GM11168 (cell line): ENCODE measurements around the gene ARHGAP18.

ENCODE experiments used
- in situ Hi-C: fragments of 300-500 bp; cut with MboI; formaldehyde crosslinking; loops from one replicate; pipeline ENCODE4 v1.12.0; 2022; ENCODE audit warnings: low sequenced_read_pairs; ENCODE audit not compliant: unreplicated experiment

ARHGAP18 gene

DNA sequence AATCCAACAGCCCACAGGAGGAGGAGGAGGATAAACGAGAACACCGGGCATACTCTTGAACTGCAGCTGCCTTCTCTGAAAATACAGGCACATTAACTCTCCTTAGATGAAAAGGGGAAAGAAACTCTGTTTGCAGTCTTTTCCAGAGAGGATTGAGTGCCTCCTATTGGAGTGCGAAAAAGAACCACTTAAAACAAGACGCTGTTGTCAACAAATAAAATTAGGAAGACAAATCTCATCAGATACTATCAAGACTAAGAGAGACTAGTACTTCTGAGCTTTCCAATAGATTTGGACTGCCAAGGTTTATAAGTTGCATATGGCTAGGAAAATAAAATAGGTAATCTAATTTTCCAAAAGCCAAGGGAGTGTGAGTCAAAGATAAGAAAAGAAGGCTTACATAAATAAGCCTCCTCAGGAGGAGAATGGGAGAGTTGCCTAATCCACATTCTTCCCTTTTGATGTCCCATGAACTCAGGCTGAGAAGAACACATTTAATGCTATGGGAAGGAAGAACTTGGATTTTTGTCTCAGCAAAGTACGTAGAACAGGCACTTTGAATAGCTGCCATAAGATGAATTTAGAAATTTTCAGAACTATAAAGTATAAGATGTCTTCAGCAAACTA, 154.7 kb downstream of the ARHGAP18 start:
- in situ Hi-C loops = no loop called here

DNA sequence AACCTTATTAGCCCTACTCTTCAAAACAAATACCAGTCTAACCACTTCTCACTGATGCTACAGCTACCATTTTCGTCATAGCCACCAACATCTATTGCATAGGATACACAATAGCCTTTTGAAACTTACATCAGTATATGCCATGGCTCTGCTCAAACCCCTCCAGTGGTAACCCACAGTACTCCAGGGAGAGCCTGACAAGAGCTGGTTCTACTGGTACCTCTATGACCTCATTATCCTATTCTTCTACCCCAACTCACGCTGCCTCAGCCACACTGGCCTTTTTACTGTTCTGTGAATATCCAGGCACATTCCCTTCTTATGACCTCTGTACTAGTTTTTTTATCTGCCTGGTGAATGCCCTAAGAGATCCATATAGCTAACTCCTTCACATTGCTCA, 157.6 kb downstream of the ARHGAP18 start:
- in situ Hi-C loops = no loop called here

DNA sequence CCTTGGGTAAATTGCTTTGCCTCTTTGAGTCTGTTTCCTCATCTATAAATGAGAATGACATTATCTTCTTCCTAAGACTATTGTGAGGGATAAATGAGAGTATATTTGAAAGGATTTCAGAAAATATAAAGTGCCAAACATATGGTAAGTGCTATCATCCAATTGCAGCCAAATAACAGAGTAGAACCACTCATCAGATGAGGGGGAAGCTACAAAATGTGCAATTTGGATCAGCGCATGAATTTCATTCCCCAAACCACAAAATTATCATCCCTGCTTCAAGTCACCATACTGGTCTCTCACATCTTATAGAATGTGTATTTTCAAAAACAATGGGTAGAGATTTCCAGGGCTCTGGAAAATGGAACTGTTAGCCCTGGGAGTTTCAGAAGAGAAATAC, 158.5 kb downstream of the ARHGAP18 start:
- in situ Hi-C loops = no loop called here

DNA sequence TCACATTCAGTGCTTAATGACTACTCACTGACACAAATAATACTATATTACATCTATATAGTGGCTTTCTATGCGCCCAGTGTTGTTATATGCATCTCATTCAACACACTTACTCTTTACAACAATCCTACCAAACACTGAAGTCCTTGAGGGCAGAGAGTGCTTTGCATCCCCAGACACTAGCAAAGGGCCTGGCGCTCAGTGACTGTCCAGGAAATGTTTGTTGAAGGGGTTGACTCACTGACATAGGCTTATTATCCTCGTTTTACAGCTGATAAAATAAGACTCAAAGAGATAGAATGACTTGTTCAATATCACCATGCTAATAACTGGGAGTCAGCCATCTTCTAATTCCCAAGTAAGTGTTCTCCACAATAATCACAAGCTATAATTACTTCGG, 163.3 kb downstream of the ARHGAP18 start:
- in situ Hi-C loops = no loop called here

DNA sequence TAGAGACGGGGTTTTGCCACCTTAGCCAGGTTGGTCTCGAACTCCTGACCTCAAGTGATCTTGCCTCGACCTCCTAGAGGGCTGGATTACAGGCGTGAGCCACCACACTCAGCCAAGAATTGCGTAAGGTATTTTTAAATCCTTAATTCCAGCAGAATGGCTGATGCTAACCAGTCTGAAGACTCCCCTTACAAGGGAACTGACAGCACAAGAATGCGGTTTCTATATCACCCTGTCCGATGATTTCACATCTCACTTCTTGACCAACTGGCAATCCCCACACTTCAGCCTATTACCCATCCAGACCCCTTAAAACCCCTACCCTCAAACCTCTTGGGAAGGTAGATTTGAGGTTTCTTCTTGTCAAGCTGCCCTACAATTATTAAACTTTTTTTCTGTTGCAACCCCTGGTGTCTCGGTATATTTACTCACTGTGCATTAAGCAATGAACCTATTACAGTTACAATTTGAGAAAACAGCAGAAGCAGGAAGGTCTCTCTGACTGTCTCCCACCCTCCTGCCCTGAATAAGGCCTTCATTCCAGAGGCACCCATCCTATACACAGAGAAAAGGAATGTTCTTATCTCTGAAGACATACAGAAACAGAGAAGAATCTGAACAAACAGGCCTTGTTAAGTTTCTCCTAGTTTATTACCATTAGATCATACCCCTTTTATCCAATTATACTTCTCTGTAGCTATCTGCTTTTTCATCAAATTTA, 164.9 kb downstream of the ARHGAP18 start:
- in situ Hi-C loops = no loop called here

DNA sequence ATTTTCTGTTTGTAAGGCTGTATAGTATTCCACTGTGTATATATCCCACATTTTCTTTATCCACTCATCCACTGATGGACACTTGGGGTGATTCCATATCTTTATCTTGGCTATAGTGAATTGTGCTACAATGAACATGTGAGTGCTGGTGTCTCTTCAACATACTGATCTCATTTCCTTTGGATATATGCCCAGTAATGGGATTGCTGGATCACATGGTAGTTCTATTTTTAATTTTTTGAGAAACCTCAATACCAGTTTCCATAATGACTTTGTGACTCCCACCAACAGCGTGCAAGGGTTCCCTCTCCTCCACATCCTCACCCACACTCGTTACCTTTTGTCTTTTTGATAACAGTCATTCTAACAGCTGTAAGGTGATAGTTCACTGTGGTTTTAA, 166.0 kb downstream of the ARHGAP18 start:
- in situ Hi-C loops = no loop called here

DNA sequence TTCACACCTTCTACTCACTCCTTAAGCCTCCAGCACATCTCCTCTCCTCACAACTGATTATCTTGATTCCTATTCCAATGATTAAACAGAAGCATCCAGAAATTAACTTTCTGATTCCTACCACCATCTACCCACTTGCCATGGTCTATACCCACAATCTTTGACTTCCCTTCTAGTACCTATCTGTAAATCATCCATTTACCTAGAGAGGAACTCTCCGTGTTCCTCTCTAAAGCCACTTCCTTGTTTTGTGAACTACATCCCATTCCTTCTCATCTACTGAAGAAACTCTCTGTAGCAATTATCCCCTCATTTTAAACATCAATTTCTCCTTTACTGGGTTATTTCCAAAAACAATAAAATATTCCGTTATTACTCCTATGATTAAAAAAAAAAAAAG, 167.3 kb downstream of the ARHGAP18 start:
- in situ Hi-C loops = no loop called here

DNA sequence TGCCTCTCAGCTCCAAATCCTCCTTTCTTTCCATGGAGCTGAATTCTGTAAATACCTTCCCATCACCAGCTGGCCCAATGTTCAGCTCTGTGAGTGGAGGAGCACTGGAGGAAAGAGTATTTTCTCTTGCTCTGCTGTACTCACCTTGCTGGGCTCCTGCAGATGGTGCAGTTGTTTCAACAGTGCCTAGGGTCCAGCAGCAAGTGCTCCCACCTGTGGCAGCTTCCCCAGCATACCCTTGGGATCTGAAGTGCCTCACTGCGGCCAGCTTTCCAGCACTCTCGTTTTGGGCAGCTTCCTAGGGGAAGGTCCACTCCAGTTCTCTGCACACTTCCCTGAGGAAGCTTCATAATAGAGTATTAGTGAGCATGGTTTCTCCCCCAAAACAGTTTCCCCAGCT, 170.9 kb downstream of the ARHGAP18 start:
- in situ Hi-C loops = no loop called here

DNA sequence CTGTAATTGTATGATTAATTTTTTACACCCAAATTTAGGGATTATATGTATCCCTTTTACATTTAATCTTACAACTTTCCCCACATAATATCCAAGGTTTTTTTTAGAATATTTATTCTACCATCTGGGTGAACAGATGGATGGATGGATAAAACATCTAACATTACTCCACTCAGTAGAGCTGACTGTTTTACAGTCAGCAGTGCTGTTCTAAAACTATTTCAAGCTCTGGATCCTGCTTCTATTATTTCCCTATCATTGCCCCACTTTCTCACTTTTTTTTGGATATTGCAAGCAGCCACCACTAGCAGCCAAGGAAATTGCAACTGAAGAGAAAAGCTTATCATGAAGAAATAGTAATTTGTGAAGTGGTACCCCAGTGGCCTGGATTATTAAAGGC, 173.7 kb downstream of the ARHGAP18 start:
- in situ Hi-C loops = no loop called here

DNA sequence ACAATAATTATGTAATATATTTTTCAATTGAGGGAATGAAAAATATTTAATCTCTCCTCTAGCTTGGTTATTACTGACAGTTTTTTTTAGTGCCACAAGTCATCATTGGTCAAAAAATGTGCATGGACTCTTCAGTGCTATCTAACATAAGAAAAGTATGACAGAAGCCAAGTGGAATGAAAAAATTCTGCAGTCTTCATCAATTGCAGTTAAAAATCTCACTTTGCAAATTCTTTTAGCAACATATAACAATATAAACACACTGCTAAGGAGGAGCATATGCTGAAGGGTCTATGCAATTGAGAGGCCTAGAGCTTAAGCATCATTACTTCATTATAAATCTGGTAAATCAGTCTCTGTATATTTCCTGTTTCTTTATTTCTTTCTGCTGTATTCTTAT, 175.1 kb downstream of the ARHGAP18 start:
- in situ Hi-C loops = no loop called here
